Measurements from ENCODE around the gene LRRC4B.

LRRC4B gene

DNA sequence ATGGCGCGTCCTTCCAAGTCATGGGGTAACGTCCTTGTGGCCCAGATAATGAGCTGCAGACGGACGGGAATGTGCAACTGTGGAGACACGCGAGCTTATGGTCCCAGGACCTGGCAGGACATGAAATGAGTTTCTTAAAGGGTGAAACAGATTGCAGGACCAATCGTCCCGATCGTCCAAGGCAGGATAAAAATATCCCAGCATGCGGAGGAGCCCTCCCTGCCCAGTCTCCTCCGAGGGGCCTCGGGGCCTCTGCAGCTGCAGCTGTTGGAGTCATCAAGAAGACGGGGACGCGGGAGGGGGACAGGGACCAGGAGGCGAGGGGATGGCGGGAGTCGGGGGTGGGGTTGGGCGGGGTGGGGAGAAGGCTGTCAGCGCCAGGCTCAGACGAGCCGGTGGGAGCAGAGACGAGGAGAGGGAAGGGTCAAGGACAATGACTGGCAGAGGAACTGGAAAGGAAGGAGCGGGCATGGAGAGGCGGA is 77.2 kb downstream of the LRRC4B start:
- H3K27me3 ChIP-seq, result no peaks in the 10 kb centered on the region
- TF ChIP-seq, protein P1, sequence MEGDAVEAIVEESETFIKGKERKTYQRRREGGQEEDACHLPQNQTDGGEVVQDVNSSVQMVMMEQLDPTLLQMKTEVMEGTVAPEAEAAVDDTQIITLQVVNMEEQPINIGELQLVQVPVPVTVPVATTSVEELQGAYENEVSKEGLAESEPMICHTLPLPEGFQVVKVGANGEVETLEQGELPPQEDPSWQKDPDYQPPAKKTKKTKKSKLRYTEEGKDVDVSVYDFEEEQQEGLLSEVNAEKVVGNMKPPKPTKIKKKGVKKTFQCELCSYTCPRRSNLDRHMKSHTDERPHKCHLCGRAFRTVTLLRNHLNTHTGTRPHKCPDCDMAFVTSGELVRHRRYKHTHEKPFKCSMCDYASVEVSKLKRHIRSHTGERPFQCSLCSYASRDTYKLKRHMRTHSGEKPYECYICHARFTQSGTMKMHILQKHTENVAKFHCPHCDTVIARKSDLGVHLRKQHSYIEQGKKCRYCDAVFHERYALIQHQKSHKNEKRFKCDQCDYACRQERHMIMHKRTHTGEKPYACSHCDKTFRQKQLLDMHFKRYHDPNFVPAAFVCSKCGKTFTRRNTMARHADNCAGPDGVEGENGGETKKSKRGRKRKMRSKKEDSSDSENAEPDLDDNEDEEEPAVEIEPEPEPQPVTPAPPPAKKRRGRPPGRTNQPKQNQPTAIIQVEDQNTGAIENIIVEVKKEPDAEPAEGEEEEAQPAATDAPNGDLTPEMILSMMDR (IDR thresholded peaks at IDR 0.05), result no peak
- no peaks in the 10 kb centered on the region for H3K36me3 ChIP-seq
- H3K27ac ChIP-seq, result no peak overlapping the region
- no peak overlapping the region for H3K4me3 ChIP-seq (ENCODE audit: low read depth in 1 of 2, low read length in 1 of 2)
- peaks cover 3 to 10% of the 10 kb centered on the region in 2 experiments for H3K4me1 ChIP-seq (ENCODE audit: control insufficient read depth in 1 of 2, insufficient read depth in 1 of 2, low read depth in 1 of 2, low read length in 1 of 2)
- H3K9me3 ChIP-seq, result no peaks in the 10 kb centered on the region

DNA sequence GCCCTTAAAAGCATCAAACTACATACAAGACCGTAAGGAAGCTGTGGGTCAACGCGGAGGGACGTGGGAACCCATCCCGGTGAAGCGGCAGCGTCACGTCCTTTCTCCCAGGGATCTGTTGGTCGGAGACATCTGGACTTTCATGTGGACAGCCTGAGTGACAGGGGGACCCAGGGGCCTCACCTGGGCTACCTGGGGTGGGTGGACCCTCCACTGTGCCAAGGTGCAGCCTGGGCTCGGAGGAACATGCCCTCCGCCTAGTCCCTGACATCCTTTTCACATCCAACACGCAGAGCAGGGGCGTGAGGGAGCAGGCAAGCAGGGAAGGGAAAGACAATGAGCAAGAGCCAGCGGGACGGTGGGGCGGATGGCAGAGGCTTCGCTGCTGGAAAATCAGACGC is 77.8 kb downstream of the LRRC4B start:
- Histone ChIP-seq H3K27me3 (no peaks in the 10 kb centered on the region), H3K4me1 (ENCODE audit: control insufficient read depth in 1 of 2, insufficient read depth in 1 of 2, low read depth in 1 of 2, low read length in 1 of 2) (peaks cover 5 to 12% of the 10 kb centered on the region in 2 experiments), H3K9me3 (no peaks in the 10 kb centered on the region), H3K36me3 (no peaks in the 10 kb centered on the region), H3K27ac (no peak overlapping the region), H3K4me3 (ENCODE audit: low read depth in 1 of 2, low read length in 1 of 2) (no peak overlapping the region)
- TF ChIP-seq, protein P1 (IDR thresholded peaks at IDR 0.05), result no peak

DNA sequence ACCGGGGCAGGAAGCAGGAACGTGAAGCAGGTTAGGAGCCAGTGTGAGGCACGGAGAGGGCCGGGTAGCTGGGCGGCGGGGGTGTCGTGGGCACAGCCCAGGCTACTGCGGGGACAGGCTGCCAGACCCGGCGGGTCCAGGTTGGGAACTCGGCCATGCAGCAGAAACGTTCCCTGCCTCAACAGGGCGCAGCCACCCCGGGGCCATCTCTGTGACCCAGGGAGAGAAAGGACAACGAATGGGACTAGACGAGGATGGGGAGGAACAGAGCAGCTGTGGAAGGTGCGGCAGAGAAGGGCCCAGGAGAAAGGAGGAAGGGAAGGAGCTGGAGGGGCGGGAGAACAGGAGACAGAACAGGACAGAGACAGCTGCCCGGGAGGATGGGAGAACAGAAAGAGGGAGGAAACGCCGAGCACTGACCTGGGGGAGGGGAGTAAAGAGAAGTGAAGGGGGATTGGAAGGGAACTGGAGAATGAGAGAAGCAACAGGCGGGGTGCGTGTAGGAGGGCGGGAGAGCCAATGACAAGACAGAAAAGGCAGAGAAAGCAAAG is 78.7 kb downstream of the LRRC4B start:
- Histone ChIP-seq H3K36me3 (no peaks in the 10 kb centered on the region), H3K27me3 (no peaks in the 10 kb centered on the region), H3K9me3 (no peaks in the 10 kb centered on the region), H3K4me1 (ENCODE audit: control insufficient read depth in 1 of 2, insufficient read depth in 1 of 2, low read depth in 1 of 2, low read length in 1 of 2) (peaks cover 5 to 12% of the 10 kb centered on the region in 2 experiments), H3K27ac (no peak overlapping the region), H3K4me3 (ENCODE audit: low read depth in 1 of 2, low read length in 1 of 2) (no peak overlapping the region)
- TF ChIP-seq, protein P1 (IDR thresholded peaks at IDR 0.05), result no peak

DNA sequence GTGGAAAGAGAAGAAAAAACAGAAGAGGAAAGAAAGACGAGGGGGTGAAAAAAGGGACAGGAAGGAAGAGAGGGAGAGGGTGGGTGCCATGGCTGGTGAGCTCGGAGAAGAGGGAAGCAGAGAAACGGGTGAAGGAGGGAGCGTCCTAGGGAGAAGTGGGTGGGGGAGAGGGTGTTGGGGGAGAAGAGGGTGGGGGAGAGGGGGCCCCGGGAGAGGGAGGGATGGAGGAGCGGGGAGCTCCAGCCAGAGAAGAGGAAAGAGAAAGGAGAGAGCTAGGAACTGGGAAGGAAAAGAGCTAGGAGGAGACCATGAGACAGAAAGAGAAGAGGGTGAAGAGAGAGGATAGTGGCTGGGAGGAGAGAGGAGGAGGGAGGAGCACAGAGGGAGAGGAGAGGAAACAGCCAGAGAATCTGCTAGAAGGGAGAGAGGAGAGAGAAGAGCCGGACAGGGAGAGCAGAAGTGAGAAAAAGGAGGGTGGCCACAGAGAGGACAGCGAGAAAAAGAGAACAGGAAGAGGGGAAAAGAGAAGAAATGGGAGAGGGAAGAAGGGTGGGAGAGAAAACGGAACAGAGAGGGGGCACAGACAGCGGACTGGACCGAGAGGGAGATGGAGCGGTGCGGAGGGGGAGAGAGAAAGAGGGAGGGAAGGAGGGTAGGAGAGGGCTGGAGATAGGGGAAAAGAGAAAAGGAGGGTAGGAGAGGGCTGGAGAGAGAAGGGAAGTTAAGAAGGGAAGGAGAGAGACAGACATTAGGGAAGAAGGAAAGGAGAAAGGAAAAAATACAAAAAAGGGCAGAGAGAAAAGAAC is 79.6 kb downstream of the LRRC4B start:
- Histone ChIP-seq H3K4me1 (ENCODE audit: control insufficient read depth in 1 of 2, insufficient read depth in 1 of 2, low read depth in 1 of 2, low read length in 1 of 2) (peaks cover 5 to 12% of the 10 kb centered on the region in 2 experiments), H3K36me3 (peaks cover 1% of the 10 kb centered on the region), H3K9me3 (no peaks in the 10 kb centered on the region), H3K4me3 (ENCODE audit: low read depth in 1 of 2, low read length in 1 of 2) (no peak overlapping the region), H3K27ac (no peak overlapping the region), H3K27me3 (no peaks in the 10 kb centered on the region)
- TF ChIP-seq, protein P1 (IDR thresholded peaks at IDR 0.05), result no peak

DNA sequence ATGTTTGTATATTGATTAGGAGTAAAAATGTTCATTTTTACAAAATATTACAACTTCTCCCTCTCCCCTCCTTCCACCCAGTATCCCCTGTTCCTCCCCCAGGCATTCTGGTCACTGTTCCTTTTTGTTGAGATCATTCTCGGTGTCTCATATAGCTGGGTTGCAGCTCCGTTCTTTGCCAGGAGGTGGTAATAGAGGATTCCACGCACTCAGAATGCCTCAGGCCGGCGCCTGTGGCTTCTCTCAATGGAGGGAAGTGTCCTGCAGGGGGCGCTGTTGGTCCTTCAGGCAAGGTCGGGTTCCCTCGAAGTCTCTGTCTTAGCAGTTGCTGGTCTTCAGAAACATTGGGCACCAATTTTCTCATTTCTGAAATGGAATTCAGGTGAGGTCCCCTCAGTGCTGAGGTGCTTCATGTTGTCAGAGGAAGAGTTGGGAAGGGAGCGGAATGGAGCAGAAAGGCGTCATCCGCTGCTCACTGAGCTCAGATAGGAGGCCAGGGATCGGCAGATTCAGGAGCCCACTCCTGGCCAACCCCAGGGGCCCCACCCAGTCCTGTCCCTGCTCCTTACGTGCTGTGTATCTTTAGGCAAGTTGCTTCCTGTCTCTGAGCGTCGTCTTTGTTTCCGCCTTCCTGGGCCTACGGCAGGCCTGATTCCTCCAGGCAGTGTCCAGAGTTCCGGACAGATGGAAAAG is 81.3 kb downstream of the LRRC4B start:
- no peaks in the 10 kb centered on the region for H3K9me3 ChIP-seq
- H3K27ac ChIP-seq, result no peak overlapping the region
- H3K4me1 ChIP-seq (ENCODE audit: control insufficient read depth in 1 of 2, insufficient read depth in 1 of 2, low read depth in 1 of 2, low read length in 1 of 2), result peaks cover 2 to 7% of the 10 kb centered on the region in 2 experiments
- peaks cover 17% of the 10 kb centered on the region for H3K36me3 ChIP-seq
- H3K4me3 ChIP-seq (ENCODE audit: low read depth in 1 of 2, low read length in 1 of 2), result no peak overlapping the region
- H3K27me3 ChIP-seq, result no peaks in the 10 kb centered on the region
- TF ChIP-seq, protein P1 (IDR thresholded peaks at IDR 0.05), result no peak

Measured in neutrophil (primary cell).